ENCODE results near the gene EEF1AKMT2. TPM values are rescaled to one million over a fixed set of nuclear protein-coding genes. Genes with fewer than 3 reads are reported as not detected.

EEF1AKMT2 gene
- total and polyA plus RNA-seq, 8 donors: 7.6 to 47.9 (median 12.9) TPM

- 88 to 92% (median 89%) methylated on average over 8 to 9 of the region's 9 CpGs for whole genome bisulfite sequencing, 5 donors
- Histone ChIP-seq H3K4me1 (peaks cover 31 to 95% (median 79%) of the 10 kb centered on the region in 4 donors), H3K27me3 (no peaks in the 10 kb centered on the region), H3K27ac (peak overlapping the region in 3 of 5 donors; percentile 77 to 87 (median 79)), H3K36me3 (no peaks in the 10 kb centered on the region), H3K4me3 (no peak overlapping the region), H3K9me3 (no peaks in the 10 kb centered on the region)
- TF ChIP-seq POLR2A (IDR thresholded peaks at IDR 0.05) (no peak), CTCF (IDR thresholded peaks at IDR 0.05) (no peak), EP300 (IDR thresholded peaks at IDR 0.05) (no peak), POLR2AphosphoS5 (IDR thresholded peaks at IDR 0.05) (no peak)
- DNase-seq: no peak
- intact Hi-C loops (cut with DNase I; ENCODE audit: low total_unique reads): no loop called here
These were observed 74.5 kb downstream of the EEF1AKMT2 start for GRCh38 chr10:124717041-124717757.

GRCh38 chr10:124716369-124716768 is 75.3 kb downstream of the EEF1AKMT2 start:
- H3K27ac ChIP-seq: peak overlapping the region in 2 of 5 donors; percentile 1 to 35
- intact Hi-C loops (cut with DNase I; ENCODE audit: low total_unique reads): no loop called here
- TF ChIP-seq POLR2AphosphoS5 (IDR thresholded peaks at IDR 0.05) (no peak), CTCF (IDR thresholded peaks at IDR 0.05) (no peak), POLR2A (IDR thresholded peaks at IDR 0.05) (no peak), EP300 (IDR thresholded peaks at IDR 0.05) (no peak)
- H3K4me3 ChIP-seq: no peak overlapping the region
- WGBS, 5 donors: 75 to 93% (median 81%) methylated on average over 4 of the region's 4 CpGs
- no peaks in the 10 kb centered on the region for H3K9me3 ChIP-seq
- H3K4me1 ChIP-seq: peaks cover 30 to 88% (median 71%) of the 10 kb centered on the region in 4 donors
- no peaks in the 10 kb centered on the region for H3K36me3 ChIP-seq
- no peak for DNase-seq
- no peaks in the 10 kb centered on the region for H3K27me3 ChIP-seq

- WGBS, 5 donors: 56 to 61% (median 59%) methylated on average over 6 of the region's 6 CpGs
- Histone ChIP-seq H3K27me3 (no peaks in the 10 kb centered on the region), H3K36me3 (no peaks in the 10 kb centered on the region), H3K4me1 (peaks cover 25 to 88% (median 66%) of the 10 kb centered on the region in 4 donors), H3K27ac (peak overlapping the region in 2 of 5 donors; percentile 1 to 35), H3K9me3 (no peaks in the 10 kb centered on the region), H3K4me3 (no peak overlapping the region)
- intact Hi-C loops (cut with DNase I; ENCODE audit: low total_unique reads): no loop called here
- TF ChIP-seq POLR2AphosphoS5 (IDR thresholded peaks at IDR 0.05): no peak
- TF ChIP-seq EP300 (IDR thresholded peaks at IDR 0.05): no peak
- no peak for TF ChIP-seq POLR2A (IDR thresholded peaks at IDR 0.05)
- TF ChIP-seq CTCF (IDR thresholded peaks at IDR 0.05): no peak
- no peak for DNase-seq
These were observed 76.2 kb downstream of the EEF1AKMT2 start for GRCh38 chr10:124715439-124715838.

- H3K4me1 ChIP-seq: peaks cover 30 to 88% (median 69%) of the 10 kb centered on the region in 4 donors
- WGBS, 5 donors: 65 to 68% (median 67%) methylated on average over 10 of the region's 10 CpGs
- H3K36me3 ChIP-seq: no peaks in the 10 kb centered on the region
- H3K27ac ChIP-seq: peak overlapping the region in 1 of 5 donors; percentile 32
- no peaks in the 10 kb centered on the region for H3K9me3 ChIP-seq
- H3K27me3 ChIP-seq: no peaks in the 10 kb centered on the region
- H3K4me3 ChIP-seq: no peak overlapping the region
- TF ChIP-seq CTCF (IDR thresholded peaks at IDR 0.05): no peak
- TF ChIP-seq EP300 (IDR thresholded peaks at IDR 0.05): no peak
- no peak for TF ChIP-seq POLR2AphosphoS5 (IDR thresholded peaks at IDR 0.05)
- TF ChIP-seq POLR2A (IDR thresholded peaks at IDR 0.05): no peak
- intact Hi-C loops (cut with DNase I; ENCODE audit: low total_unique reads): no loop called here
- no peak for DNase-seq
These were observed 77.9 kb downstream of the EEF1AKMT2 start for GRCh38 chr10:124713679-124714255.
